ENCODE data around the gene UTS2B. TPM values are rescaled to one million over a fixed set of nuclear protein-coding genes. Genes with fewer than 3 reads are reported as not detected.

The UTS2B gene
- total and polyA plus RNA-seq, 5 donors: 0.16 to 1.2 (median 0.42) TPM

DNA sequence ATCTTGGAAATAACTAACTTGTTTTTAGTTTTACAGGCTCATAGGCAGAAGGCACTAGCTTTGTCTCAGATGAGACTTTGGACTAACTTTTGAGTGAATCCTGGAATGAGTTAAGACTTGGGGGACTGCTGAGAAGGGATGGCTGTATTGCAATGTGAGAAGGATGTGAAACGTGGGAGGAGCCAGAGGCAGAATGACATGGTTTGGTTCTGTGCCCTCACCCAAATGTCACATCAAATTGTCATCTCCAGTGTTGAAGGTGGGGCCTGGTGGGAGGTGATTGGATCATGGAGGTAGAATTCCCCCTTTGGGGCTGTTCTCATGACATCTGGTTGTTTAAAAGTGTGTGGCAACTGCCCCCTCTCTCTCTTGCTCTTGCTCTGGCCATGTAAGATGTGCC is 29.9 kb downstream of the UTS2B start:
- WGBS: 80% methylated on average over 1 of the region's 1 CpG
- Histone ChIP-seq H3K4me3 (ENCODE audit: low read length) (no peak overlapping the region), H3K27me3 (ENCODE audit: control insufficient read depth, insufficient read depth) (no peaks in the 10 kb centered on the region), H3K4me1 (ENCODE audit: control insufficient read depth, insufficient read depth, low read length) (no peaks in the 10 kb centered on the region), H3K9me3 (ENCODE audit: control insufficient read depth, low read length) (no peaks in the 10 kb centered on the region), H3K27ac (ENCODE audit: low read length) (no peak overlapping the region)
- intact Hi-C loops (cut with DNase I): no loop called here
- ATAC-seq (no peak), DNase-seq (no peak)

DNA sequence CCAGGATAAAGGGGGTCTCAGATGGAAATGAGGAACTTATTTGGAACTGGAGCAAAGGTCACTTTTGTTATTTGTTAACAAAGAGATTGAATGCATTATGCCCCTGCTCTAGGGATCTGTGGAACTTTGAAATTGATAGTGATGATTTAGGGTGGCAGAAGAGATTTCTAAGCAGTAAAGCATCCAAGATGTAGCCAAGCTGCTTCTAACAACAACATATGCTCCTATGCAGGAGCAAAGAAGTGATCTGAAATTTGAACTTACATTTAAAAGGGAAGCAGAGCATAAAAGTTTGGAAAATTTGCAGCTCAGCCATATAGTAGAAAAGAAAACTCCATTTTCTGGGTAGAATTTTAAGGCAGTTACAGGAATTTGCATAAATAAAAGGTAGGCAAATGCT is 31.5 kb downstream of the UTS2B start:
- Histone ChIP-seq H3K4me1 (ENCODE audit: control insufficient read depth, insufficient read depth, low read length) (no peaks in the 10 kb centered on the region), H3K27me3 (ENCODE audit: control insufficient read depth, insufficient read depth) (no peaks in the 10 kb centered on the region), H3K4me3 (ENCODE audit: low read length) (no peak overlapping the region), H3K27ac (ENCODE audit: low read length) (no peak overlapping the region), H3K9me3 (ENCODE audit: control insufficient read depth, low read length) (no peaks in the 10 kb centered on the region)
- intact Hi-C loops (cut with DNase I): no loop called here
- DNase-seq (no peak), ATAC-seq (no peak)

DNA sequence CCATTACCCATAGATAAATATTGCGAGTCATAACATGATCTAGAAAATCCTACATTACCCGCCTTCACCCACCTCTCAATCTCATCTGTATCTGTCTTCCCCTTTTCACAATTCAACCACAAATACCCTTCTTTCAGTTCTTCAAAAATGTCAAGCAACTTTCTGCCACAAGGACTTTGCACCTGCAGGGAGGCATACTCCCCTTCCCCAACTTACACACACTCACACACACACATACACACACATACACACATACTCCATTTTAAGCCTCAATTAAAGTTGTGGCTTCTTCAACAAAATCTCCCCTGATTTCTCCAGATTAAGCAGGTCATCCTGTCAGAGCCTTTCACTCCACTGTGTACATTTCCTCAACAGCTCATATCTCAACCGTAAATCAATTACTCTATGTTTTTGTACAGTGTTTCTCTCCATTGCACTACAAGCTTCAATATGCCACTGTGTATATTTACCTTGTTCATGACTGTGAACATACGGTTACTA is 34.2 kb downstream of the UTS2B start:
- intact Hi-C loops (cut with DNase I): no loop called here
- no peaks in the 10 kb centered on the region for H3K9me3 ChIP-seq (ENCODE audit: control insufficient read depth, low read length)
- WGBS: 62% methylated on average over 4 of the region's 4 CpGs
- no peaks in the 10 kb centered on the region for H3K4me1 ChIP-seq (ENCODE audit: control insufficient read depth, insufficient read depth, low read length)
- H3K27ac ChIP-seq (ENCODE audit: low read length): no peak overlapping the region
- H3K4me3 ChIP-seq (ENCODE audit: low read length): no peak overlapping the region
- DNase-seq: no peak
- ATAC-seq: no peak
- no peaks in the 10 kb centered on the region for H3K27me3 ChIP-seq (ENCODE audit: control insufficient read depth, insufficient read depth)

DNA sequence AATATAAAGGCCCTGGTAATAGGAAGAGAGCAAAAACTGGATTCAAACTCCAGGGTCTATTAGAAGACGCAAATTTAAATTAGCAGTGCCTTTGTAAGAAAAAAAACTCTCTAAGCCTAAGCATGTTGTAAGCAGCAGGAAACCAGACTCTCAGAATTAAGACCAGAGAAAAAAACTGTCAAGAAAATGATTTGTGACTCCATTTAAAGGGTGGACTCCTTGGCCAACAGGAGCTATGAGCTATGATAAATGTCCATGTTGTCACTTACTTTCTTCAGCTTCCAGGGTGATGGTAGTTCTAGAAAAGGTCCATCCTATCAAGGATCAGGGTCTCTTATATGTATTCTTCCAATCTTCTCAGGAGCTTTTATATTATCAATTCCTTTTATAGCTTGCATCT is 36.0 kb downstream of the UTS2B start:
- ATAC-seq: no peak
- DNase-seq: no peak
- WGBS: 97% methylated on average over 1 of the region's 1 CpG
- intact Hi-C loops (cut with DNase I): no loop called here
- Histone ChIP-seq H3K4me3 (ENCODE audit: low read length) (no peak overlapping the region), H3K9me3 (ENCODE audit: control insufficient read depth, low read length) (no peaks in the 10 kb centered on the region), H3K27me3 (ENCODE audit: control insufficient read depth, insufficient read depth) (no peaks in the 10 kb centered on the region), H3K4me1 (ENCODE audit: control insufficient read depth, insufficient read depth, low read length) (no peaks in the 10 kb centered on the region), H3K27ac (ENCODE audit: low read length) (no peak overlapping the region)

DNA sequence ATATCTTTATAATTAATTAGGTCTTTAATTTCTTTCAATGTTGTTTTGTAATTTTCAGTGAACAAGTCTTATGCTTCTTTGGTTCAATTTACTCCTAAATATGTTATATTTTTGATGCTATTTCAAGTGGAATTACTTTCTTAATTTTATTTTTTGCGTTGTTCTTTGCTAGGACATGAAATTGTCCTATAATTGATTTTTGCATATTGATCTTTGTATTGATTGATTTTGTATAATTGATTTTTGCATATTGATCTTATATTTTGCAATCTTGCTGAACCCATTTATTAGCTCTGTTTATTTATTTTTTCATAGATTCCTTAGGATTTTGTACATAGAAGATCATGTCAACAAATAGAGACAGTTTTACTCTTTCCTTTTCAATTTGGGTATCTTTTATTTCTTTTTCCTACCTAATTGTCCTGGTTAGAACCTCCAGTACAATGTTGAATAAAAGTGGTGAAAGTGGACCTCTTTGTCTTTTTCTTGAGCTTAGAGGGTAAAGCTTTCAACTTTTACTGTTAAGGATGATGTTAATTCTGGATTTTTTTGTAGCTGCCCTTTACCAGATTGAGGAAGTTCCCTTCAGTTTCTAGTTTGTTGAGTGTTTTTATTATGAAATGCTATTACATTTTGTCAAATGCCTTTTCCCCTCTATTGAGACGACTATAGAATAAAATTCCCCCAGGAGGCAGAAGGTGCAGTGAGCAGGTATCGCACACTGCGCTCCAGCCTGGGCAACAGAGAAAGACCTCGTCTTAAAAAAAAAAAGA is 37.9 kb downstream of the UTS2B start:
- intact Hi-C loops (cut with DNase I): no loop called here
- ATAC-seq: no peak

DNA sequence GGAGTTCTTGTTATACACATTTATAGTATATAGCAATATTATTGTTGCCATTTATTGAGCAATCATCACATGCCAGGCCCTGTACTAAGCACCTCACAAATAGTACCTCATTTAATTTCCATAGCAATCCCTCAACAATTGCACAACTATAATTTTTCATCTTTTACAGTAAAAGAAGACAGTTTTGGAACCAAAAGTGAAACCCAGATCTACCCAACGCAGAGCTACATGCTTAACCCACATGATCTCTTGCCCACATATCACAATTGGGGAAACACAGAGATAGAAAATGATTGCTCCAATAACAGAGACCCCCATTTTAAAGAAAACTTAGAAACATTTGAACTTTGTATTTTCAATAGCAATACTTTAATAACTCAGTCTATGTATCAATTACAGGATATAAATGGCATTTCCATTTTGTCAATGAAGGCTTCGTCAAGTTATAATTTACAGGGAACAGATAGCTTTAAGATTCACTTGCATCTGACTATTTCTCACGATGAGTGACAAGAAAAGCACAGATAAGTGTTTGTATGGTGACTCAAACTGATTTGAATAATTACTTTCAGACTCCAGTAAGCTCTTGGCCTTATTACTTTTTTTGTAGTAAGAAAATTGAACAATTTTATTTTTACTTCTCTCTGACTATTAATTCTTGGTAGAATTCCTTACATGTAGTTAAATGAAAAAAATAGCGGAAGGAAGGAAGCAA is 39.9 kb downstream of the UTS2B start:
- H3K27ac ChIP-seq (ENCODE audit: low read length): no peak overlapping the region
- H3K4me1 ChIP-seq (ENCODE audit: control insufficient read depth, insufficient read depth, low read length): no peaks in the 10 kb centered on the region
- H3K9me3 ChIP-seq (ENCODE audit: control insufficient read depth, low read length): no peaks in the 10 kb centered on the region
- no peaks in the 10 kb centered on the region for H3K27me3 ChIP-seq (ENCODE audit: control insufficient read depth, insufficient read depth)
- peak overlapping the region; percentile 15 for H3K4me3 ChIP-seq (ENCODE audit: low read length)
- intact Hi-C loops (cut with DNase I): no loop called here
- ATAC-seq: no peak
- no peak for DNase-seq
- WGBS: 47% methylated on average over 4 of the region's 4 CpGs

More for the DNA sequence above, 37.9 kb downstream of the UTS2B start:
- no peaks in the 10 kb centered on the region for H3K27me3 ChIP-seq (ENCODE audit: control insufficient read depth, insufficient read depth)
- no peak overlapping the region for H3K4me3 ChIP-seq (ENCODE audit: low read length)
- no peaks in the 10 kb centered on the region for H3K4me1 ChIP-seq (ENCODE audit: control insufficient read depth, insufficient read depth, low read length)
- WGBS: 71% methylated on average over 5 of the region's 5 CpGs
- H3K9me3 ChIP-seq (ENCODE audit: control insufficient read depth, low read length): no peaks in the 10 kb centered on the region
- no peak for DNase-seq
- no peak overlapping the region for H3K27ac ChIP-seq (ENCODE audit: low read length)

DNA sequence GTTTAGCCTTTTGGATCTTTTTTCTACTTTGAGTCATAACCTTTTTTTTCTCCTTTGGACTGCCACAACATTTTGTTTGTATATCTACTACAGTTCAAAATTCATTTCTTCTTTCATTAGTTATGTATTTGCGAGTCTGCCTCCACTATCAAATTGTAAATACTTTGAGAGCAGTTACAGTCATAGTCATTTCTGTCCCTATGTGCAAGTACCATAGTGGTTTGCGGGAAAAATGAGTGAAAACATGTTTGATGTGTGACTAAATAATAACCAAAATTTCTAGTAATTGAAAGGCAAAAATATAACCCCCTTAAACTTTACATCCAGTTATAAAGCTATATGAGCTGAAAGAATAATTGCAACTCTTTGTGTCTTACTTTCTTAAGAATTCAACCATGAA is 46.9 kb downstream of the UTS2B start:
- Histone ChIP-seq H3K4me1 (ENCODE audit: control insufficient read depth, insufficient read depth, low read length) (no peaks in the 10 kb centered on the region), H3K9me3 (ENCODE audit: control insufficient read depth, low read length) (no peaks in the 10 kb centered on the region), H3K27me3 (ENCODE audit: control insufficient read depth, insufficient read depth) (no peaks in the 10 kb centered on the region), H3K27ac (ENCODE audit: low read length) (no peak overlapping the region), H3K4me3 (ENCODE audit: low read length) (no peak overlapping the region)
- 91% methylated on average over 2 of the region's 2 CpGs for WGBS
- intact Hi-C loops (cut with DNase I): no loop called here
- DNase-seq (no peak), ATAC-seq (no peak)

DNA sequence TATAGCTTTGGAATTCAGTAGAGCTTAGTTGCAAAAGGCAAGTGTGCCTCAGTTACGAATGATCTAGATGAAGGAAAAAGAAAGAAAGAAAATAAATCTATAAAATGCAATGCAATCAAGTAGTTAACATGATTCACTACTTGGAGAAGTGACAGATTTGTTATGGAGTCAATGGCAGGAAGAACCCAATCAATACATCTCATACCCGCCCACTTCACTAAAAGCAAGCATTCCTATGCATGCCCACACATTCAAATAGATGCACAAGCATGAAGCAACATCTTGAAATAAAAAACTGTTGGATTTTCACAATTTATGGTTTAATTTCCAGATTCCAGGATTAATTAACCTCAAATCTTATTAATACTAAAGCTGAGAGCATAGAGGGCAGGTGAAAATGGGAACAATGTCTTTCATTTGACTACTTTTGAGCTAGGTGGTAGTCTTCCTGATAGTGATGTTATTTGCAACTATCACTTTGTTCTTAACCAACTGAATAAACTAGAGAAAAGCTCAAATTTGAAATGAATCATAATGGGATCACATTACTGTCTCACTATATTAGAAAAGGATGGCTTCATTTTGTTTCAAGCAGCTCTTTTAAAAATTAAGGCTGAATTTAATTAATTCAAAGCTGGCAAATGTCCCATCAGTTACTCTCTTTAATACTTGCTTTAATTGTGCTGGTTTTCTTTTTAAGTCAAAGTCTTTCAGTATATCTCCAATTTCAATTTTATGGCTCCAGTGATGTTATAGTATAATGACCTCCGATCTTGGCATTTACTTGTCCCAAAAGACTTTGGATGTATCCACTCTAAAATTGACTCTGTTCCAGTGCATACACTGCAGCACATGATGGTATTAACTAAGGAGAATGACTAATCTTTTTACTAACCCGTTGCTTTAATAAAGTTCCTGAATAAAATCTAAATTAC is 47.8 kb downstream of the UTS2B start:
- DNase-seq (no peak), ATAC-seq (no peak)
- 60% methylated on average over 4 of the region's 4 CpGs for WGBS
- no peaks in the 10 kb centered on the region for H3K9me3 ChIP-seq (ENCODE audit: control insufficient read depth, low read length)
- H3K4me1 ChIP-seq (ENCODE audit: control insufficient read depth, insufficient read depth, low read length): no peaks in the 10 kb centered on the region
- no peak overlapping the region for H3K27ac ChIP-seq (ENCODE audit: low read length)
- intact Hi-C loops (cut with DNase I): no loop called here
- no peaks in the 10 kb centered on the region for H3K27me3 ChIP-seq (ENCODE audit: control insufficient read depth, insufficient read depth)
- H3K4me3 ChIP-seq (ENCODE audit: low read length): no peak overlapping the region

DNA sequence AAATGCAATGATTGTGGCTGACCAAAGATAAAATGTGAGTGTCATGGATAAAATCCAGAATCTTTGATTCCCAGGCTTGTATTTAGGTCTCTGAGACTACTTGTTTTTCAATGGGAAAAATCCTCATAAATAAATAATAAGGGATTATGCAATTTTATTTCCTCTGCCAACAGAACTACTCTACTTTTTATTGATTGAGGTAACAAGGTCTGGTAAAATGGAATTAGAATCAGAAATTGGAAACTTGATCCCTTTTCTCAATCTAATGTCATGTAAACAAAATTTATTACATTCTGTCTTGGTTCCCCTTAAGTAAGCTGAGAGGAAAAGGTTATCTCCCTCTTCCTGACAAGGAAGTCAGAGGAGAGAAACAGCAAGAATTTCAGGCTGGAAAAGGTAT is 49.4 kb downstream of the UTS2B start:
- no peak overlapping the region for H3K4me3 ChIP-seq (ENCODE audit: low read length)
- no peak for DNase-seq
- no peaks in the 10 kb centered on the region for H3K4me1 ChIP-seq (ENCODE audit: control insufficient read depth, insufficient read depth, low read length)
- H3K27ac ChIP-seq (ENCODE audit: low read length): no peak overlapping the region
- H3K27me3 ChIP-seq (ENCODE audit: control insufficient read depth, insufficient read depth): no peaks in the 10 kb centered on the region
- intact Hi-C loops (cut with DNase I): no loop called here
- H3K9me3 ChIP-seq (ENCODE audit: control insufficient read depth, low read length): no peaks in the 10 kb centered on the region
- no peak for ATAC-seq

DNA sequence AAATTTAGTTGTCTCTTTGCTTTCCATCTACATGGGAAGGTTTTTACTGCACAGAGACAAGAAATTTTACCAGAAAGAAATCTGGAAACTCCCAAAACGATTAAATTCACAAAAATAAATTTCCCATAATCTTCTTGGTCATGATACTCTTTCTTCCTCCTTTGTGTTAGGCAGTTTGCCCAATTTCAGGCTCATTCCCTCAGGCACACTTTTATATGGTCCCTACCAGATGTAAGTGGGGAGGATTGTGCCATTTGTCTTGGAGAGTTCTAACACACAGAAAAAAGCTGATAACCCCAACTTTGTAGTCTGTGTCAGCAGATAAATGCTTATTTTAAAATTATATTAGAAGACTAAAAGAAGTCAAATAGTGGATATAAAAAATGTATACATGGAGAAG is 50.2 kb downstream of the UTS2B start:
- no peak for ATAC-seq
- Histone ChIP-seq H3K9me3 (ENCODE audit: control insufficient read depth, low read length) (no peaks in the 10 kb centered on the region), H3K4me3 (ENCODE audit: low read length) (no peak overlapping the region), H3K4me1 (ENCODE audit: control insufficient read depth, insufficient read depth, low read length) (no peaks in the 10 kb centered on the region), H3K27ac (ENCODE audit: low read length) (no peak overlapping the region), H3K27me3 (ENCODE audit: control insufficient read depth, insufficient read depth) (no peaks in the 10 kb centered on the region)
- 25% methylated on average over 1 of the region's 1 CpG for WGBS
- intact Hi-C loops (cut with DNase I): no loop called here
- DNase-seq: no peak

DNA sequence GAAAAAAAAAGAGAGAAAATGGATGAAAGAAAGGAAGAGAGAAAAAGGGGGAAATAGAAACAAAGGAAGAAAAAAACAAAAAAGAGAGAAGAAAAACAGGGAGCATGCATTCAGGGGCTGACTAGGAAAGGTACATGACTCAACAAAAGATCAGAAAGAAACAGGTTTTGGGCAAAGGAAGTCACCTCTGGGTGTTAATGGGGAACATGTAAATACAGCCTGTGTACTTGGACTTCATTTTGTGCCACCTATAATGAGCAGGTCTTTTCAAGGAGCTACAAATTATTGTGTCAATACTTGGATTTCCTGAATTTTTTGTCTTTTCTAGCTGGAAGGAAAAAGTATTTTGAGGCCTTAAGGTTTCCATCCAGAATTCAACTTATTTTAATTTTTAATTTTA is 54.6 kb downstream of the UTS2B start:
- H3K27ac ChIP-seq (ENCODE audit: low read length): no peak overlapping the region
- DNase-seq (no peak), ATAC-seq (no peak)
- no peaks in the 10 kb centered on the region for H3K4me1 ChIP-seq (ENCODE audit: control insufficient read depth, insufficient read depth, low read length)
- no peak overlapping the region for H3K4me3 ChIP-seq (ENCODE audit: low read length)
- no peaks in the 10 kb centered on the region for H3K27me3 ChIP-seq (ENCODE audit: control insufficient read depth, insufficient read depth)
- no peaks in the 10 kb centered on the region for H3K9me3 ChIP-seq (ENCODE audit: control insufficient read depth, low read length)
- intact Hi-C loops (cut with DNase I): no loop called here

Measured in right cardiac atrium (tissue), 5 donors.